CD4-positive, alpha-beta T cell treated with Interleukin-6 for 4 hours (primary cell): ENCODE results near the gene MTMR12.
"Not testable (repeated sequence)": the region's sequence is repeated elsewhere in the genome, so short reads cannot be mapped to it uniquely, and the experiment has no call there.

Experiments
- DNase-seq: peaks from one replicate; pipeline ENCODE4 v3.0.0-alpha.2; 2020; ENCODE audit warnings: mixed read lengths

The MTMR12 gene

GRCh38 chr5:32297181-32298058, 15.3 kb downstream of the MTMR12 start:
- DNase-seq, result no peak

GRCh38 chr5:32295966-32296772, 16.6 kb downstream of the MTMR12 start:
- not testable (repeated sequence) for DNase-seq

GRCh38 chr5:32291591-32291990, 21.1 kb downstream of the MTMR12 start:
- no peak for DNase-seq

- DNase-seq, result no peak
Observed at GRCh38 chr5:32290922-32291321, 21.8 kb downstream of the MTMR12 start.

- not testable (repeated sequence) for DNase-seq
Observed at GRCh38 chr5:32290501-32290900, 22.2 kb downstream of the MTMR12 start.

GRCh38 chr5:32289986-32290385, 22.8 kb downstream of the MTMR12 start:
- not testable (repeated sequence) for DNase-seq

GRCh38 chr5:32288135-32288534, 24.6 kb downstream of the MTMR12 start:
- not testable (repeated sequence) for DNase-seq

- not testable (repeated sequence) for DNase-seq
Observed at GRCh38 chr5:32287525-32287924, 25.2 kb downstream of the MTMR12 start.

GRCh38 chr5:32285510-32286138, 27.1 kb downstream of the MTMR12 start:
- DNase-seq, result no peak

- peak; percentile 3 for DNase-seq
Observed at GRCh38 chr5:32283539-32284377, 29.0 kb downstream of the MTMR12 start.

GRCh38 chr5:32283061-32283460, 29.7 kb downstream of the MTMR12 start:
- no peak for DNase-seq

- DNase-seq, result no peak
Observed at GRCh38 chr5:32282633-32283032, 30.1 kb downstream of the MTMR12 start.

GRCh38 chr5:32281378-32282133, 31.2 kb downstream of the MTMR12 start:
- not testable (repeated sequence) for DNase-seq

GRCh38 chr5:32280656-32281081, 32.1 kb downstream of the MTMR12 start:
- no peak for DNase-seq

- no peak for DNase-seq
Observed at GRCh38 chr5:32279786-32280185, 33.0 kb downstream of the MTMR12 start.

- no peak for DNase-seq
Observed at GRCh38 chr5:32279223-32279622, 33.5 kb downstream of the MTMR12 start.

GRCh38 chr5:32278406-32278805, 34.3 kb downstream of the MTMR12 start:
- DNase-seq, result peak; percentile 26

GRCh38 chr5:32277798-32278197, 34.9 kb downstream of the MTMR12 start:
- no peak for DNase-seq

- no peak for DNase-seq
Observed at GRCh38 chr5:32276173-32276853, 36.4 kb downstream of the MTMR12 start.

GRCh38 chr5:32275396-32275741, 37.4 kb downstream of the MTMR12 start:
- no peak for DNase-seq
